HEK293 (cell line): ENCODE data around the gene ZNF599.
A peak's percentile ranks its signal among the peaks of the same experiment; 100 is the strongest.

ENCODE experiments used
- ATF2 ChIP-seq: fragments of 450-650 bp; formaldehyde crosslinking; IDR thresholded peaks from 2 replicates; pipeline ENCODE4 v1.5.1; 2016; ENCODE audit warnings: missing biosample characterization, missing genetic modification characterization, low read depth
- BCL11B ChIP-seq: fragments of 450-650 bp; formaldehyde crosslinking; IDR thresholded peaks from 2 replicates; pipeline ENCODE4 v1.5.1; 2016; ENCODE audit warnings: low read depth, missing biosample characterization, missing genetic modification characterization
- HOXD13 ChIP-seq: sonication (generic); formaldehyde crosslinking; IDR thresholded peaks from 2 replicates; pipeline ENCODE4 v1.8.0; 2022; ENCODE audit warnings: missing genetic modification reagents, borderline replicate concordance
- WT1 ChIP-seq: fragments of 450-650 bp; formaldehyde crosslinking; IDR thresholded peaks from 2 replicates; pipeline ENCODE4 v1.5.1; 2016; ENCODE audit warnings: missing biosample characterization, missing genetic modification characterization
- ZBTB26 ChIP-seq: fragments of 450-650 bp; formaldehyde crosslinking; optimal IDR thresholded peaks from 2 replicates; pipeline ENCODE3; 2016; ENCODE audit warnings: missing biosample characterization, mild to moderate bottlenecking, missing genetic modification characterization
- ZBTB8A ChIP-seq: fragments of 450-650 bp; formaldehyde crosslinking; IDR thresholded peaks from 2 replicates; pipeline ENCODE4 v1.5.1; 2016; ENCODE audit warnings: missing biosample characterization, missing genetic modification characterization
- ZFP37 ChIP-seq: fragments of 450-650 bp; formaldehyde crosslinking; IDR thresholded peaks from 2 replicates; pipeline ENCODE4 v1.5.1; 2016; ENCODE audit warnings: missing biosample characterization, missing genetic modification characterization
- ZFP41 ChIP-seq: fragments of 450-650 bp; formaldehyde crosslinking; IDR thresholded peaks from 2 replicates; pipeline ENCODE4 v1.5.1; 2016; ENCODE audit warnings: missing biosample characterization, missing genetic modification characterization, borderline replicate concordance
- ZFP69B ChIP-seq: fragments of 450-650 bp; formaldehyde crosslinking; IDR thresholded peaks from 2 replicates; pipeline ENCODE4 v1.5.1; 2016; ENCODE audit warnings: missing biosample characterization, missing genetic modification characterization
- ZNF10 ChIP-seq: fragments of 450-650 bp; formaldehyde crosslinking; IDR thresholded peaks from 2 replicates; pipeline ENCODE4 v1.5.1; 2017; ENCODE audit warnings: missing biosample characterization, missing genetic modification characterization
- ZNF112 ChIP-seq: fragments of 450-650 bp; formaldehyde crosslinking; IDR thresholded peaks from 2 replicates; pipeline ENCODE4 v1.5.0; 2017; ENCODE audit warnings: missing biosample characterization, missing genetic modification characterization
- ZNF16 ChIP-seq: fragments of 450-650 bp; formaldehyde crosslinking; IDR thresholded peaks from 2 replicates; pipeline ENCODE4 v1.5.1; 2016; ENCODE audit warnings: low read depth, missing biosample characterization, missing genetic modification characterization
- ZNF214 ChIP-seq: fragments of 450-650 bp; formaldehyde crosslinking; IDR thresholded peaks from 2 replicates; pipeline ENCODE4 v1.5.1; 2017; ENCODE audit warnings: missing biosample characterization, mild to moderate bottlenecking, missing genetic modification characterization, borderline replicate concordance
- ZNF23 ChIP-seq: fragments of 450-650 bp; formaldehyde crosslinking; IDR thresholded peaks from 2 replicates; pipeline ENCODE4 v1.5.1; 2016; ENCODE audit warnings: missing biosample characterization, missing genetic modification characterization, borderline replicate concordance
- ZNF274 ChIP-seq, 2 experiments: fragments of 200-500 bp in 1 of 2; fragments of 450-650 bp in 1 of 2; sonication (Bioruptor generic) in 1 of 2; formaldehyde crosslinking in 1 of 2; IDR thresholded peaks; 2 replicates each; pipeline versions ENCODE4 v1.5.1 to v1.6.1; 2014 to 2016; ENCODE audit warnings: borderline replicate concordance in 1 of 2, inconsistent platforms in 1 of 2, low read length in 1 of 2, missing biosample characterization in 1 of 2, missing genetic modification characterization in 1 of 2
- ZNF473 ChIP-seq: fragments of 450-650 bp; formaldehyde crosslinking; IDR thresholded peaks from 2 replicates; pipeline ENCODE4 v1.5.1; 2017; ENCODE audit warnings: missing biosample characterization, missing genetic modification characterization
- ZNF518A ChIP-seq: fragments of 450-650 bp; formaldehyde crosslinking; conservative IDR thresholded peaks from 2 replicates; pipeline ENCODE4 v1.5.1; 2016; ENCODE audit warnings: low read depth, missing biosample characterization, missing genetic modification characterization
- ZNF560 ChIP-seq: fragments of 450-650 bp; formaldehyde crosslinking; IDR thresholded peaks from 2 replicates; pipeline ENCODE4 v1.5.1; 2017; ENCODE audit warnings: missing biosample characterization, missing genetic modification characterization, borderline replicate concordance
- ZNF701 ChIP-seq: fragments of 450-650 bp; formaldehyde crosslinking; IDR thresholded peaks from 2 replicates; pipeline ENCODE4 v1.5.1; 2016; ENCODE audit warnings: missing biosample characterization, missing genetic modification characterization
- ZNF704 ChIP-seq: fragments of 450-650 bp; formaldehyde crosslinking; IDR thresholded peaks from 2 replicates; pipeline ENCODE4 v1.5.1; 2016; ENCODE audit warnings: missing biosample characterization, missing genetic modification characterization
- ZNF776 ChIP-seq: fragments of 450-650 bp; formaldehyde crosslinking; IDR thresholded peaks from 2 replicates; pipeline ENCODE4 v1.5.0; 2017; ENCODE audit warnings: missing biosample characterization, missing genetic modification characterization, borderline replicate concordance
- ZNF792 ChIP-seq: fragments of 450-650 bp; formaldehyde crosslinking; IDR thresholded peaks from 2 replicates; pipeline ENCODE4 v1.5.1; 2016; ENCODE audit warnings: missing biosample characterization, missing genetic modification characterization
- ZNF843 ChIP-seq: fragments of 450-650 bp; formaldehyde crosslinking; IDR thresholded peaks from 2 replicates; pipeline ENCODE4 v1.5.1; 2016; ENCODE audit warnings: missing biosample characterization, missing genetic modification characterization
- ZSCAN16 ChIP-seq: fragments of 450-650 bp; formaldehyde crosslinking; IDR thresholded peaks from 2 replicates; pipeline ENCODE4 v1.5.1; 2016; ENCODE audit warnings: missing biosample characterization, missing genetic modification characterization
- TF ChIP-seq, protein P1 (sequence below): fragments of 450-650 bp; formaldehyde crosslinking; IDR thresholded peaks from 2 replicates; pipeline ENCODE4 v1.5.1; 2016; ENCODE audit warnings: missing biosample characterization, missing genetic modification characterization, low read depth

The ZNF599 gene

GRCh38 chr19:34772697-34773554, at the start of gene ZNF599 (continued):
- TF ChIP-seq ZNF274 (IDR thresholded peaks at IDR 0.05; ENCODE audit: low read length): no peak
- TF ChIP-seq ZNF274 (tag by site-specific recombination; IDR thresholded peaks at IDR 0.05; ENCODE audit: borderline replicate concordance): no peak
- no peak for TF ChIP-seq HOXD13
- TF ChIP-seq ZFP69B (tag by site-specific recombination): no peak; the same call in 1 of the 2 replicates
- no peak for TF ChIP-seq ZNF560
- TF ChIP-seq ZNF16 (tag by site-specific recombination): no peak
- no peak for TF ChIP-seq ATF2 (tag by site-specific recombination)
- no peak for TF ChIP-seq ZNF10
- TF ChIP-seq ZNF701: no peak
- no peak for TF ChIP-seq ZFP41 (tag by site-specific recombination)
- no peak for TF ChIP-seq ZNF473 (tag by site-specific recombination)
- TF ChIP-seq ZNF214 (tag by site-specific recombination): no peak
- no peak for TF ChIP-seq ZNF792
- TF ChIP-seq ZBTB26 (tag by site-specific recombination): peak; percentile 41
- TF ChIP-seq BCL11B (tag by site-specific recombination): no peak
- no peak for TF ChIP-seq ZNF23 (tag by site-specific recombination)
- TF ChIP-seq, protein P1, sequence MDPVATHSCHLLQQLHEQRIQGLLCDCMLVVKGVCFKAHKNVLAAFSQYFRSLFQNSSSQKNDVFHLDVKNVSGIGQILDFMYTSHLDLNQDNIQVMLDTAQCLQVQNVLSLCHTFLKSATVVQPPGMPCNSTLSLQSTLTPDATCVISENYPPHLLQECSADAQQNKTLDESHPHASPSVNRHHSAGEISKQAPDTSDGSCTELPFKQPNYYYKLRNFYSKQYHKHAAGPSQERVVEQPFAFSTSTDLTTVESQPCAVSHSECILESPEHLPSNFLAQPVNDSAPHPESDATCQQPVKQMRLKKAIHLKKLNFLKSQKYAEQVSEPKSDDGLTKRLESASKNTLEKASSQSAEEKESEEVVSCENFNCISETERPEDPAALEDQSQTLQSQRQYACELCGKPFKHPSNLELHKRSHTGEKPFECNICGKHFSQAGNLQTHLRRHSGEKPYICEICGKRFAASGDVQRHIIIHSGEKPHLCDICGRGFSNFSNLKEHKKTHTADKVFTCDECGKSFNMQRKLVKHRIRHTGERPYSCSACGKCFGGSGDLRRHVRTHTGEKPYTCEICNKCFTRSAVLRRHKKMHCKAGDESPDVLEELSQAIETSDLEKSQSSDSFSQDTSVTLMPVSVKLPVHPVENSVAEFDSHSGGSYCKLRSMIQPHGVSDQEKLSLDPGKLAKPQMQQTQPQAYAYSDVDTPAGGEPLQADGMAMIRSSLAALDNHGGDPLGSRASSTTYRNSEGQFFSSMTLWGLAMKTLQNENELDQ (tag by site-specific recombination): no peak
- TF ChIP-seq ZBTB8A (tag by site-specific recombination): peak; percentile 72
- no peak for TF ChIP-seq ZNF843 (tag by site-specific recombination)
- peak; percentile 100 for TF ChIP-seq ZNF518A (tag by site-specific recombination)
- no peak for TF ChIP-seq ZSCAN16
- no peak for TF ChIP-seq ZNF704 (tag by site-specific recombination)
- no peak for TF ChIP-seq ZNF112 (tag by site-specific recombination)
- no peak for TF ChIP-seq ZFP37
- no peak for TF ChIP-seq WT1 (tag by site-specific recombination)
- no peak for TF ChIP-seq ZNF776 (tag by site-specific recombination)
